Cardiac fibroblast (primary cell): Measurements from ENCODE around the gene DEPDC4.

Experiments used
- DNase-seq, 2 donors: peaks; one replicate each; pipeline versions ENCODE4 v3.0.0 to v3.0.0-alpha.2; 2010; ENCODE audit warnings: low read depth in 2 of 2
- H3K4me3 ChIP-seq, 2 donors: replicated peaks in 1 of 2; 1 replicate in 1 of 2; 2 replicates in 1 of 2; pipeline ENCODE4 v1.5.1; 2011; ENCODE audit warnings: low read depth in 2 of 2, low read length in 2 of 2, mild to moderate bottlenecking in 2 of 2, moderate library complexity in 1 of 2
- CTCF ChIP-seq: IDR thresholded peaks from one replicate; pipeline ENCODE4 v1.5.1; 2011; ENCODE audit warnings: low read depth, mild to moderate bottlenecking, low read length, inconsistent platforms

The DEPDC4 gene

DNA sequence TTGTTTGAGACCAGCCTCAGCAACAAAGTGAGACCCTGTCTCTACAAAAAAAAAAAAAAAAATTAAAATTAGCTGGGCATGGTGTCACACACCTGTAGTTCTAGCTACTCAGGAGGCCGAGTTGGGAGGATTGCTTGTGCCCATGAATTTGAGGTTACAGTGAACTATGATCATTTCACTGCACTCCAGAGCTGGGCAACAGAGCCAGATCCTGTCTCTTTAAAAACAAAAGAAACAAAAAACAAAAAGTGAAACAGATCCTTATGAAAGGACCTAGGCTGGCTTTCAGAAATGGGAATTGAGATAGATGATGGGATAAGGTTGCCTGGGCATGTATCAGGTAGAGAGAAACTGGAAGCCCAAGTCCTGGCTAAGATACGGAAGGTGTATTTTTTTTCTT, 52.4 kb downstream of the DEPDC4 start:
- no peak overlapping the region for H3K4me3 ChIP-seq
- DNase-seq = no peak
- TF ChIP-seq CTCF = no peak

GRCh38 chr12:100213016-100213891, 53.6 kb downstream of the DEPDC4 start:
- TF ChIP-seq CTCF = no peak
- DNase-seq = no peak
- no peak overlapping the region for H3K4me3 ChIP-seq

DNA sequence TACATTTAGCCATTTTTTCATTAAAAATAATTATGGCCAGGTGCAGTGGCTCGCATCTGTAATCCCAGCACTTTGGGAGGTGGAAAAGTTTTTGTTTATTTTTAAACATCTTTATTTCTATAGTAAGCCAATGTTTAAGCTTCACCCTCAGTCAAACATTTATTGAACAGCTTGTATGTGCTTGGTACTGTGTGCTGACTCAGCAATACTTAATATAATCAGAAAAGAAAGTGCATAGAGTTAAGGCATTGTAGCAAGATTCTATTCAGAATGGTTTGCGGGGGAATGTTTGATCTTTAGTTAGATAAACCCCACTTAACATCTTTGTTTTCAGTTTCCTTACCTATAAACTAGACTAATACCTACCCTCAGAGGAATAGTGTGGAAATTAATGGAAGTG, 55.2 kb downstream of the DEPDC4 start:
- no peak overlapping the region for H3K4me3 ChIP-seq
- DNase-seq = no peak
- TF ChIP-seq CTCF = no peak

- no peak for DNase-seq
- TF ChIP-seq CTCF = no peak
- no peak overlapping the region for H3K4me3 ChIP-seq
These were observed 58.0 kb downstream of the DEPDC4 start for GRCh38 chr12:100208834-100209233.

- no peak for DNase-seq
- TF ChIP-seq CTCF = no peak
- no peak overlapping the region for H3K4me3 ChIP-seq
These were observed 59.6 kb downstream of the DEPDC4 start for GRCh38 chr12:100207311-100207710.

DNA sequence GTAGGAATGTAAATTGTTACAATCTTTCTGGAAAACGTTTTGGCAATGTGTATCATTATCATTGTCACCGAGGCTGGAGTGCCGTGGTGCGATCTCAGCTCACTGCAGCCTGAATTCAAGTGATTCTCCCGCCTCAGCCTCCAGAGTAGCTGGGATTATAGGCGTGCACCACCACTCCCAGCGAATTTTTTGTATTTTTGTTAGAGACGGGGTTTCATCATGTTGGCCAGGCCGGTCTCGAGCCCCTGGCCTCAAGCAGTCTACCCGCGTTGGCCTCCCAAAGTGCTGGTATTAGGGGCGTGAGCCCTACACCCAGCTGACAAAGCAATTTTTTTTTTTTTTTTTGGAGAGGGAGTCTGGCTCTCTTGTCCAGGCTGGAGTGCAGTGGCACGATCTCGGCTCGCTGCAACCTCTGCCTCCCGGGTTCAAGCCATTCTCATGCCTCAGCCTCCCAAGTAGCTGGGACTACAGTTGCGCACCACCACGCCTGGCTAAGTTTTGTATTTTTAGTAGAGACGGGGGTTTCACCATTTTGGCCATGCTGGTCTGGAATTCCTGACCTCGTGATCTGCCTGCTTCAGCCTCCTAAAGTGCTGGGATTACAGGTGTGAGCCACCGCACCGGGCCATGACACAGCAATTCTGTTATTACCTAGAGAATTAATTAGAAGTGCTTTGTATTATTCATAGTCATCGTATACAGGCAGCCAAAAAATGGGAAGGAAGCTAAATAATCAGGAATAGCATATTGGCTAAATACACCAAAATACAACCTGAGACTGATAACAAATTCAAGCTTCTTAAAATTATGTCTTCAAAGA, 65.1 kb downstream of the DEPDC4 start:
- TF ChIP-seq CTCF = no peak
- no peak for DNase-seq
- H3K4me3 ChIP-seq = peak overlapping the region; percentile 68 to 80
